ENCODE measurements around the gene AUTS2. TPM values are rescaled to one million over a fixed set of nuclear protein-coding genes. Genes with fewer than 3 reads are reported as not detected.

The AUTS2 gene
- polyA plus RNA-seq, 1 donor (not counting 4 experiments of a cell fraction or from before 2014, with no cell fraction given): 4.7 TPM

GRCh38 chr7:70156057-70156456 lies 557.8 kb downstream of the AUTS2 start:
- FAIRE-seq (no peak), DNase-seq (ENCODE audit: low read depth, low spot score) (no peak)
- H3K27ac ChIP-seq (ENCODE audit: control insufficient read depth, insufficient read depth, low read length): no peak overlapping the region
- H4K20me1 ChIP-seq (ENCODE audit: control insufficient read depth, extremely low read depth, insufficient read depth, low read length): no peaks in the 10 kb centered on the region
- H3K79me2 ChIP-seq (ENCODE audit: control insufficient read depth, insufficient read depth, low read length): no peaks in the 10 kb centered on the region
- TF ChIP-seq CTCF (optimal IDR thresholded peaks at IDR 0.05 in 1 of 3, IDR thresholded peaks at IDR 0.05 in 1 of 3, conservative IDR thresholded peaks at IDR 0.05 in 1 of 3; ENCODE audit: extremely low read depth in 1 of 3, insufficient read depth in 2 of 3, low read length in 3 of 3) (no peak), EZH2 (IDR thresholded peaks at IDR 0.05; ENCODE audit: low read length) (no peak)
- dilution Hi-C loops (cut with MboI; ENCODE audit: extremely low pct_ligation_motif_present, low sequenced_read_pairs): no loop called here
- H3K4me2 ChIP-seq (ENCODE audit: control insufficient read depth, extremely low read depth, insufficient read depth, low read depth, low read length): no peak overlapping the region
- no peak overlapping the region for H3K4me3 ChIP-seq (ENCODE audit: control insufficient read depth in 2 of 3, extremely low read depth in 1 of 3, insufficient read depth in 2 of 3, low read depth in 1 of 3, low read length in 3 of 3)
- H3K27me3 ChIP-seq (ENCODE audit: control insufficient read depth, extremely low read depth, insufficient read depth, low read length): no peaks in the 10 kb centered on the region
- H3K9me1 ChIP-seq (ENCODE audit: control insufficient read depth, extremely low read depth, insufficient read depth, low read length): no peaks in the 10 kb centered on the region
- H3K9me3 ChIP-seq (ENCODE audit: control insufficient read depth, low read depth, low read length): no peaks in the 10 kb centered on the region
- H3K9ac ChIP-seq (ENCODE audit: control insufficient read depth, extremely low read depth, insufficient read depth, low read length): no peak overlapping the region
- no peaks in the 10 kb centered on the region for H3K4me1 ChIP-seq (ENCODE audit: control insufficient read depth, extremely low read depth, insufficient read depth, low read length)
- H2AFZ ChIP-seq (ENCODE audit: control insufficient read depth, low read length): no peak overlapping the region
- no peaks in the 10 kb centered on the region for H3K36me3 ChIP-seq (ENCODE audit: control insufficient read depth in 2 of 2, extremely low read depth in 1 of 2, insufficient read depth in 2 of 2, low read length in 2 of 2)

DNA sequence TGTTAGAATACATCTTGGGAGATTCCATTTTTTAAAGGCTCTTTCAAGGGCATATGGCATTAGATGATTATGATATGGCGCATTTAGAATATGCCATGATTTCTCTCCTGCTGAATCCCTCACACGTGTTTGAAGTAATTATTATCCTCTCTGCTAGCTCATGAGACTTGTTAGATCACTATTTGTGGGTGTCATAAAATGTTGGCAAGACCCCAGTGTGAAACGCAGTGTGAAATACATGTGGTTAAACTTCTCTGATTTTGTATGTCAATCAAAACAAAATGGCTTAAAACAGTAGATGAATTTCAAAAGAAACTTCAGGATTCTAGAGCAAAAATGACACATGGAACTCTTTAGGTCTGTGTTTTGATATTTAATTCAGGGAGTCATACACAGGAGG lies 560.8 kb downstream of the AUTS2 start:
- H3K36me3 ChIP-seq (ENCODE audit: control insufficient read depth in 2 of 2, extremely low read depth in 1 of 2, insufficient read depth in 2 of 2, low read length in 2 of 2): no peaks in the 10 kb centered on the region
- FAIRE-seq: no peak
- H3K9me1 ChIP-seq (ENCODE audit: control insufficient read depth, extremely low read depth, insufficient read depth, low read length): no peaks in the 10 kb centered on the region
- DNase-seq (ENCODE audit: low read depth, low spot score): no peak
- H3K4me3 ChIP-seq (ENCODE audit: control insufficient read depth in 2 of 3, extremely low read depth in 1 of 3, insufficient read depth in 2 of 3, low read depth in 1 of 3, low read length in 3 of 3): no peak overlapping the region
- H3K4me1 ChIP-seq (ENCODE audit: control insufficient read depth, extremely low read depth, insufficient read depth, low read length): no peaks in the 10 kb centered on the region
- H4K20me1 ChIP-seq (ENCODE audit: control insufficient read depth, extremely low read depth, insufficient read depth, low read length): no peaks in the 10 kb centered on the region
- H2AFZ ChIP-seq (ENCODE audit: control insufficient read depth, low read length): no peak overlapping the region
- H3K9ac ChIP-seq (ENCODE audit: control insufficient read depth, extremely low read depth, insufficient read depth, low read length): no peak overlapping the region
- no peaks in the 10 kb centered on the region for H3K79me2 ChIP-seq (ENCODE audit: control insufficient read depth, insufficient read depth, low read length)
- H3K27me3 ChIP-seq (ENCODE audit: control insufficient read depth, extremely low read depth, insufficient read depth, low read length): no peaks in the 10 kb centered on the region
- H3K27ac ChIP-seq (ENCODE audit: control insufficient read depth, insufficient read depth, low read length): no peak overlapping the region
- TF ChIP-seq EZH2 (IDR thresholded peaks at IDR 0.05; ENCODE audit: low read length) (no peak), CTCF (optimal IDR thresholded peaks at IDR 0.05 in 1 of 3, IDR thresholded peaks at IDR 0.05 in 1 of 3, conservative IDR thresholded peaks at IDR 0.05 in 1 of 3; ENCODE audit: extremely low read depth in 1 of 3, insufficient read depth in 2 of 3, low read length in 3 of 3) (no peak)
- no peak overlapping the region for H3K4me2 ChIP-seq (ENCODE audit: control insufficient read depth, extremely low read depth, insufficient read depth, low read depth, low read length)
- H3K9me3 ChIP-seq (ENCODE audit: control insufficient read depth, low read depth, low read length): no peaks in the 10 kb centered on the region
- dilution Hi-C loops (cut with MboI; ENCODE audit: extremely low pct_ligation_motif_present, low sequenced_read_pairs): no loop called here
